Body of pancreas (tissue), 4 donors: ENCODE results near the gene GLRA2. TPM values are rescaled to one million over a fixed set of nuclear protein-coding genes. Genes with fewer than 3 reads are reported as not detected.

Experiments used
- ATAC-seq: fragments of 150-250 bp; one replicate; pipeline ENCODE4 v1.9.1; 2016
- DNase-seq, 4 donors: peaks; one replicate each; pipeline ENCODE4 v3.0.0-alpha.2; 2019
- H3K27ac ChIP-seq, 4 donors: fragments of 200-600 bp; sonication (generic); 1 replicate in 3 of 4; 2 replicates in 1 of 4; pipeline versions ENCODE4 v1.5.1 to v1.6.1; 2016 to 2019; ENCODE audit warnings: mild to moderate bottlenecking in 1 of 4, mixed read lengths in 1 of 4, moderate library complexity in 1 of 4
- H3K27me3 ChIP-seq, 2 donors: fragments of 200-600 bp; sonication (generic); one replicate each; pipeline ENCODE4 v1.6.0; 2016; ENCODE audit warnings: mild to moderate bottlenecking in 1 of 2
- H3K36me3 ChIP-seq, 2 donors: fragments of 200-600 bp; sonication (generic); replicated peaks in 1 of 2; 2 replicates each; pipeline ENCODE4 v1.5.1; 2016; ENCODE audit warnings: low read depth in 2 of 2; ENCODE audit not compliant: insufficient read depth in 1 of 2
- H3K4me1 ChIP-seq: fragments of 200-600 bp; sonication (generic); one replicate; pipeline ENCODE4 v1.6.0; 2016
- H3K4me3 ChIP-seq, 2 donors: fragments of 200-600 bp; sonication (generic); 1 replicate in 1 of 2; 2 replicates in 1 of 2; pipeline ENCODE4 v1.5.1; 2016 to 2019
- H3K9me3 ChIP-seq, 3 donors: fragments of 200-600 bp; sonication (generic); 1 replicate in 2 of 3; 2 replicates in 1 of 3; pipeline ENCODE4 v1.5.1; 2016
- CTCF ChIP-seq, 7 experiments: fragments of 450-650 bp in 4 of 7; fragments of 200-600 bp in 3 of 7; sonication (generic) in 3 of 7; IDR thresholded peaks; one replicate each; pipeline ENCODE4 v1.5.1; 2016 to 2019; ENCODE audit warnings: antibody characterized with exemption in 7 of 7
- POLR2A ChIP-seq, 3 donors: fragments of 450-650 bp; IDR thresholded peaks; one replicate each; pipeline ENCODE4 v1.6.1; 2016; ENCODE audit warnings: antibody characterized with exemption in 3 of 3, mild to moderate bottlenecking in 2 of 3
- WGBS, 2 donors: methylation state at CpG; one replicate each; pipeline ENCODE4 v1.1.5; 2017; 5-methylcytosine and 5-hydroxymethylcytosine counted together
- intact Hi-C: fragments of 100-400 bp; cut with DNase I; formaldehyde crosslinking; loops from one replicate; pipeline ENCODE4 v1.15.1; 2023
- total RNA-seq, 2 donors: library from RNA; depleted of rRNA; stranded (reverse); fragments of >200 nt; gene quantifications; one replicate each; pipeline ENCODE4 v1.1.0, GENCODE V29; 2016

The GLRA2 gene
- total RNA-seq, 2 donors from 2014 or later = not detected

- no peak overlapping the region for H3K27ac ChIP-seq
- no peak overlapping the region for H3K4me3 ChIP-seq
- intact Hi-C loops = no loop called here
- no peaks in the 10 kb centered on the region for H3K27me3 ChIP-seq
- DNase-seq (no peak), ATAC-seq (no peak)
- no peaks in the 10 kb centered on the region for H3K9me3 ChIP-seq
- TF ChIP-seq POLR2A (IDR thresholded peaks at IDR 0.05) (no peak), CTCF (IDR thresholded peaks at IDR 0.05) (no peak)
- no peaks in the 10 kb centered on the region for H3K36me3 ChIP-seq
- 34 to 44% methylated on average over 8 of the region's 8 CpGs for WGBS, 2 donors
- no peaks in the 10 kb centered on the region for H3K4me1 ChIP-seq
These were observed 161.2 kb downstream of the GLRA2 start for GRCh38 chrX:14690553-14690952.

GRCh38 chrX:14694611-14695010 is 165.3 kb downstream of the GLRA2 start:
- H3K4me1 ChIP-seq = no peaks in the 10 kb centered on the region
- ATAC-seq (no peak), DNase-seq (no peak)
- intact Hi-C loops = no loop called here
- no peak for TF ChIP-seq POLR2A (IDR thresholded peaks at IDR 0.05)
- no peak for TF ChIP-seq CTCF (IDR thresholded peaks at IDR 0.05)
- H3K9me3 ChIP-seq = no peaks in the 10 kb centered on the region
- no peaks in the 10 kb centered on the region for H3K27me3 ChIP-seq
- no peak overlapping the region for H3K27ac ChIP-seq
- no peak overlapping the region for H3K4me3 ChIP-seq
- 63 to 76% methylated on average over 2 of the region's 2 CpGs for WGBS, 2 donors
- H3K36me3 ChIP-seq = no peaks in the 10 kb centered on the region

GRCh38 chrX:14697451-14697850 is 168.1 kb downstream of the GLRA2 start:
- no peaks in the 10 kb centered on the region for H3K4me1 ChIP-seq
- intact Hi-C loops = no loop called here
- H3K27me3 ChIP-seq = no peaks in the 10 kb centered on the region
- WGBS, 2 donors = 71 to 83% methylated on average over 3 of the region's 3 CpGs
- DNase-seq (peak; percentile 11 to 59 (median 32)), ATAC-seq (no peak)
- no peak overlapping the region for H3K27ac ChIP-seq
- no peak overlapping the region for H3K4me3 ChIP-seq
- H3K9me3 ChIP-seq = no peaks in the 10 kb centered on the region
- no peaks in the 10 kb centered on the region for H3K36me3 ChIP-seq
- TF ChIP-seq CTCF (IDR thresholded peaks at IDR 0.05) = peak in 4 of 7 experiments; percentile 20 to 46 (median 30)
- TF ChIP-seq POLR2A (IDR thresholded peaks at IDR 0.05) = no peak

GRCh38 chrX:14698790-14699189 is 169.5 kb downstream of the GLRA2 start:
- Histone ChIP-seq H3K4me1 (no peaks in the 10 kb centered on the region), H3K4me3 (no peak overlapping the region), H3K9me3 (no peaks in the 10 kb centered on the region), H3K36me3 (no peaks in the 10 kb centered on the region), H3K27ac (no peak overlapping the region), H3K27me3 (no peaks in the 10 kb centered on the region)
- no peak for DNase-seq
- intact Hi-C loops = no loop called here
- TF ChIP-seq POLR2A (IDR thresholded peaks at IDR 0.05) = no peak
- no peak for TF ChIP-seq CTCF (IDR thresholded peaks at IDR 0.05)
- no peak for ATAC-seq
- 63 to 67% methylated on average over 3 of the region's 3 CpGs for WGBS, 2 donors

- H3K36me3 ChIP-seq = no peaks in the 10 kb centered on the region
- 66 to 73% methylated on average over 5 of the region's 5 CpGs for WGBS, 2 donors
- TF ChIP-seq POLR2A (IDR thresholded peaks at IDR 0.05) (no peak), CTCF (IDR thresholded peaks at IDR 0.05) (no peak)
- ATAC-seq (no peak), DNase-seq (no peak)
- no peak overlapping the region for H3K4me3 ChIP-seq
- no peak overlapping the region for H3K27ac ChIP-seq
- no peaks in the 10 kb centered on the region for H3K4me1 ChIP-seq
- no peaks in the 10 kb centered on the region for H3K9me3 ChIP-seq
- intact Hi-C loops = no loop called here
- no peaks in the 10 kb centered on the region for H3K27me3 ChIP-seq
These were observed 171.6 kb downstream of the GLRA2 start for GRCh38 chrX:14700982-14701381.
